H1 (cell line): Measurements from ENCODE around the gene OSBPL6.

Experiments
- CTCF ChIP-seq, 3 experiments: IDR thresholded peaks; 1 replicate in 2 of 3; 2 replicates in 1 of 3; pipeline versions ENCODE4 v1.5.1 to v1.6.1; 2011; ENCODE audit warnings: low read length in 3 of 3, mild to moderate bottlenecking in 3 of 3, inconsistent platforms in 2 of 3, low read depth in 1 of 3, moderate library complexity in 1 of 3; ENCODE audit not compliant: insufficient read depth in 1 of 3; ENCODE audit errors: control extremely low read depth in 1 of 3
- E2F6 ChIP-seq: IDR thresholded peaks from 2 replicates; pipeline ENCODE4 v1.6.1; 2012; ENCODE audit warnings: inconsistent platforms
- EZH2 ChIP-seq: fragments of 200-600 bp; sonication (generic); IDR thresholded peaks from 2 replicates; pipeline ENCODE4 v1.7.1; 2012; ENCODE audit warnings: low read depth, mild to moderate bottlenecking, moderate library complexity, low read length, inconsistent platforms; ENCODE audit not compliant: severe bottlenecking
- MAX ChIP-seq: IDR thresholded peaks from 2 replicates; pipeline ENCODE4 v1.6.1; 2012; ENCODE audit warnings: inconsistent platforms
- POLR2A ChIP-seq, 2 experiments: IDR thresholded peaks; 1 replicate in 1 of 2; 2 replicates in 1 of 2; pipeline ENCODE4 v1.6.1; 2011; ENCODE audit warnings: low read depth in 2 of 2, low read length in 2 of 2, mild to moderate bottlenecking in 2 of 2; ENCODE audit errors: control extremely low read depth in 1 of 2
- POLR2AphosphoS5 ChIP-seq: IDR thresholded peaks from 2 replicates; pipeline ENCODE4 v1.6.1; 2011; ENCODE audit warnings: low read depth, low read length
- RFX5 ChIP-seq: IDR thresholded peaks from 2 replicates; pipeline ENCODE4 v1.6.1; 2011; ENCODE audit warnings: low read depth, low read length, improper control_type of control experiment, borderline replicate concordance
- SP1 ChIP-seq: IDR thresholded peaks from 2 replicates; pipeline ENCODE4 v1.6.1; 2011; ENCODE audit warnings: low read depth, low read length
- TAF1 ChIP-seq: IDR thresholded peaks from 2 replicates; pipeline ENCODE4 v1.6.1; 2011; ENCODE audit warnings: mild to moderate bottlenecking, low read depth, low read length

- TF ChIP-seq CTCF (IDR thresholded peaks at IDR 0.05; ENCODE audit: control extremely low read depth in 1 of 3, insufficient read depth in 1 of 3, low read depth in 1 of 3, low read length in 3 of 3) (no peak), EZH2 (no peak), SP1 (no peak), E2F6 (no peak), POLR2AphosphoS5 (no peak), TAF1 (no peak), POLR2A (IDR thresholded peaks at IDR 0.05; ENCODE audit: control extremely low read depth in 1 of 2, low read depth in 2 of 2, low read length in 2 of 2) (no peak), RFX5 (no peak), MAX (no peak)
Measured at GRCh38 chr2:178428396-178428806, 234.1 kb downstream of the OSBPL6 start.
